Retinal pigment epithelial cell (primary cell): Measurements from ENCODE around the gene PITPNM2.
A peak's percentile ranks its signal among the peaks of the same experiment; 100 is the strongest.

ENCODE experiments used
- DNase-seq: peaks from one replicate; pipeline ENCODE4 v3.0.0-alpha.2; 2010; ENCODE audit warnings: low read depth
- H3K4me3 ChIP-seq: 2 replicates; pipeline ENCODE4 v1.5.1; 2011; ENCODE audit warnings: mild to moderate bottlenecking, low read length, control low read depth, moderate library complexity
- TF ChIP-seq, protein P1 (sequence below): conservative IDR thresholded peaks from 2 replicates; pipeline ENCODE4 v1.5.1; 2011; ENCODE audit warnings: low read depth, low read length, control low read depth, inconsistent platforms

The PITPNM2 gene

GRCh38 chr12:123145211-123145610, 5.7 kb downstream of the PITPNM2 start:
- DNase-seq = no peak
- H3K4me3 ChIP-seq = no peak overlapping the region
- TF ChIP-seq, protein P1, sequence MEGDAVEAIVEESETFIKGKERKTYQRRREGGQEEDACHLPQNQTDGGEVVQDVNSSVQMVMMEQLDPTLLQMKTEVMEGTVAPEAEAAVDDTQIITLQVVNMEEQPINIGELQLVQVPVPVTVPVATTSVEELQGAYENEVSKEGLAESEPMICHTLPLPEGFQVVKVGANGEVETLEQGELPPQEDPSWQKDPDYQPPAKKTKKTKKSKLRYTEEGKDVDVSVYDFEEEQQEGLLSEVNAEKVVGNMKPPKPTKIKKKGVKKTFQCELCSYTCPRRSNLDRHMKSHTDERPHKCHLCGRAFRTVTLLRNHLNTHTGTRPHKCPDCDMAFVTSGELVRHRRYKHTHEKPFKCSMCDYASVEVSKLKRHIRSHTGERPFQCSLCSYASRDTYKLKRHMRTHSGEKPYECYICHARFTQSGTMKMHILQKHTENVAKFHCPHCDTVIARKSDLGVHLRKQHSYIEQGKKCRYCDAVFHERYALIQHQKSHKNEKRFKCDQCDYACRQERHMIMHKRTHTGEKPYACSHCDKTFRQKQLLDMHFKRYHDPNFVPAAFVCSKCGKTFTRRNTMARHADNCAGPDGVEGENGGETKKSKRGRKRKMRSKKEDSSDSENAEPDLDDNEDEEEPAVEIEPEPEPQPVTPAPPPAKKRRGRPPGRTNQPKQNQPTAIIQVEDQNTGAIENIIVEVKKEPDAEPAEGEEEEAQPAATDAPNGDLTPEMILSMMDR = no peak

- TF ChIP-seq, protein P1 = no peak
- DNase-seq = no peak
- H3K4me3 ChIP-seq = no peak overlapping the region
These were observed 7.0 kb downstream of the PITPNM2 start for GRCh38 chr12:123143736-123144461.

DNA sequence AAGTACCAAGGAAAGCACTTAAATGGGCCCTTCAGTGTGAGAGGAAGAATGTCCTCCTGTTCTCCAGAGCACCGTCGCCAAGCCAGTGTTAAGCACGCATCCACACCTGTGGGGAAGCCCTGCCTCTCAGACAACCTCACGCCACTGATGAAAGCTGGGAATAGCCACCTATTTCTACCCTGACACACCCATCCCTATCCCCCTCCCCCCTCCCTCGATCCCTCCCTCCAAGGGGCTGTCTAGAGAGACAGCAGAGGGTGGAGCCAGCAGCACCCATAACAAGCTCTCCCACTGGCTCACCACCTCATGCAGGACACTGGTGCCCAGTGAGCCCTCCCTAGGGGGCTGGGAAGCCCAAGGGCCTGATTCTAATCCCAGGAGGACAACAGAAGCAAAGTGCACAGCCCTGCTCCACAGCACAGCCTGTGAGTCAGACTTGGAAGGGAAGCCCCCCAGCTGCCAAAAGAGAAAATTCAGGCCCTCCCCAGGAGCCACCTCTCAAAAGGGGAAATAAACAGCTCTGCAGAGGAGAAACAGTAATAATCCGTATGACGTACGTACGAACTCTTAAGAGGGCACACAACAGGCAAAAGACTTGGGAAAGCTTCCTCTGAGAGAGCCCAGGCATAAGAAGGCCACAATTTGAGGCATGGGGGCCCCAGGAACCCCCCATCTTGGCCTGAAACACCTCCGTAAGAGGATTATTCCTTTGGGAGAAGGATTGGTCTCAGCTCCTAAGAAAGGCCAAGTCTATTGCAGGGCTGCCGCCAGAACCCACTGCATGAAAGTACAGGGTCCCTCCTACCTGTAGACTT, 7.8 kb downstream of the PITPNM2 start:
- DNase-seq = peak; percentile 91
- H3K4me3 ChIP-seq = no peak overlapping the region
- TF ChIP-seq, protein P1 = no peak

DNA sequence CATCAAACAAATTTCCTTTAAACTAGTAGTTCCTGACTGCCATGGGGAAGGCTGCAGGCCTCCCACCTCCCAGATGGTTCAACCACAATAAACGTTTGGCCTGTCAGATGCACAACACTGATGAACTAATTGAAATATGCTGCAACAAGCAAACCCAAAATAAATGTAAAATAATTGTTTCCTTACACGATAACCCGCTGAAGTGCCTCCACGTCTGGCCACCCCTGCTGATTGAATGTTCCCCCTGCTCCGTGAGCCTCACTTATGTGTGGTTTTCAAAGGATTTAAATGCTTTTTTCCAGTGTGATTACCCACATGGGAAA, 8.4 kb downstream of the PITPNM2 start:
- no peak overlapping the region for H3K4me3 ChIP-seq
- DNase-seq = no peak
- TF ChIP-seq, protein P1 = no peak

GRCh38 chr12:123141615-123142517, 9.0 kb downstream of the PITPNM2 start:
- peak; percentile 91 for DNase-seq
- TF ChIP-seq, protein P1 = no peak
- peak overlapping the region; percentile 20 for H3K4me3 ChIP-seq

DNA sequence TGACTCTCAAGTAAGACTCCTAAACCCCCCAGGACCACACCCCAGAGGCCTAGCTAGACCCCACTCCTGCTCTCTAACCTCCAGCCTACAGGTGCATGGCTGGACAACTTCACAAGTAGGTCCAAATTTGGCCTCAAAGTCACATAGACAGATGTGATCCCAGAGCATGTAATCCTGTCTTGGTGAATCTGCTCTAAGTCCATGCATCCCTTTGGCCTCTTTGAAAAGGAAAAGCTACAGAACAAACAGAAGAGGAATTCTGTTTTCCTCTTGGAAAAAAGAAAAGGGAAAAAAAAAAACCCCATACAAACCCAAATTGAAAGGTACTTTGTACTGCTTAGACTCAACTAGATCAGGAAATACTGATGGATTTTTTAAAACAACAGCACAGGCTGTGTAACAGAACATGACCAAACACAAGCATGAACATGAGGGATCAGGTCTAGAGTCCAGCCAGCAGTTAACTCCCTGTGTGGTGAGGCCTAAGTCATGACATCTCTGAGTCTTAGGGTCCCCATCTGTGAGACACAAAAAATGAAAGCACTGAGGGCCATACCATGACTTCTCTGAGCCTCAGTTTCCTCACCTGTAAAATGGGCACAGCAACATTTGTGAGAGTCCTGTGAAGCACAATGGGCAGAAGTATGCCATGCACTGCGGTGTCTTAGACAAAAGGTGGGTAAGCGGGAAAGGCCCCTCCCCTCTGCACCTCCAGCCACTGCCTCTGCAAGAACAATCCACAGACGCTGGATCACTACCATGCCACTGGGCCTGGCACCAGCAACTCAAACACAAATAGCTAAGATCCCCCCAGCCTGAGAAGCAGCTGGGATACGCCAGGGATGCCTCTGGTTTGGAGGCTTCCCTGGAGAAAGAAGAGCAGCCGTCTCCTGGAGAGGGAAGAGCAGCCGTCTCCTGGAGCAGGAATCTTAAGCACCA, 9.9 kb downstream of the PITPNM2 start:
- TF ChIP-seq, protein P1 = no peak
- DNase-seq = no peak
- H3K4me3 ChIP-seq = peak overlapping the region; percentile 20
